H1 (cell line): ENCODE results near the gene BHLHE23. TPM values are rescaled to one million over a fixed set of nuclear protein-coding genes. Genes with fewer than 3 reads are reported as not detected.

Source experiments
- GABPA ChIP-seq: IDR thresholded peaks from 2 replicates; pipeline ENCODE4 v1.6.1; 2011; ENCODE audit warnings: mild to moderate bottlenecking, low read length, moderate library complexity, borderline replicate concordance; ENCODE audit not compliant: insufficient read depth
- JUN ChIP-seq: IDR thresholded peaks from 2 replicates; pipeline ENCODE4 v1.6.1; 2011; ENCODE audit warnings: low read depth, mild to moderate bottlenecking, improper control_type of control experiment, low read length
- JUND ChIP-seq: IDR thresholded peaks from 2 replicates; pipeline ENCODE4 v1.6.1; 2011; ENCODE audit warnings: mild to moderate bottlenecking, improper control_type of control experiment, low read length
- RAD21 ChIP-seq, 2 experiments: IDR thresholded peaks in 1 of 2; conservative IDR thresholded peaks in 1 of 2; 2 replicates each; pipeline ENCODE4 v1.6.1; 2011; ENCODE audit warnings: low read depth in 2 of 2, low read length in 2 of 2, improper control_type of control experiment in 1 of 2, inconsistent platforms in 1 of 2, mild to moderate bottlenecking in 1 of 2, moderate library complexity in 1 of 2
- SIN3A ChIP-seq, 2 experiments: IDR thresholded peaks in 1 of 2; conservative IDR thresholded peaks in 1 of 2; 2 replicates each; pipeline ENCODE4 v1.6.1; 2011 to 2012; ENCODE audit warnings: low read length in 2 of 2, improper control_type of control experiment in 1 of 2, low read depth in 1 of 2, mild to moderate bottlenecking in 1 of 2
- SP2 ChIP-seq: IDR thresholded peaks from 2 replicates; pipeline ENCODE4 v1.6.1; 2012; ENCODE audit warnings: mild to moderate bottlenecking, low read length, inconsistent platforms
- polyA plus RNA-seq, 7 experiments: library from polyadenylated mRNA; depleted of rRNA in 3 of 7; stranded (reverse) in 5 of 7; unstranded in 2 of 7; fragments of >200 nt in 5 of 7; fragments of 200-250 nt in 2 of 7; gene quantifications; 1 replicate in 5 of 7; 2 replicates in 1 of 7; 4 replicates in 1 of 7; pipeline versions ENCODE4 v1.2.1 to v1.2.3, GENCODE V29; 2011 to 2013; ENCODE audit warnings: missing spikeins in 2 of 7, mixed read lengths in 2 of 7
- total RNA-seq: library from RNA; stranded (reverse); fragmentation: NEBNext Ultra II Directional; extraction: Animal tissue kit (Norgen Biotek cat#: 25700); gene quantifications from 2 replicates; pipeline ENCODE4 v1.2.1, GENCODE V29; 2021
- TF ChIP-seq, protein P1 (sequence below): fragments of 300-600 bp; sonication (generic); IDR thresholded peaks from 2 replicates; pipeline ENCODE4 v1.7.1; 2012; ENCODE audit warnings: low read length, moderate library complexity, mild to moderate bottlenecking, inconsistent platforms; ENCODE audit not compliant: insufficient replicate concordance
- TF ChIP-seq, protein P2 (sequence below): IDR thresholded peaks from 2 replicates; pipeline ENCODE4 v1.6.1; 2011; ENCODE audit warnings: low read depth, mild to moderate bottlenecking, low read length; ENCODE audit not compliant: insufficient read depth

The BHLHE23 gene
- total and polyA plus RNA-seq, 2 of the 8 experiments (the other 6 are each of a cell fraction or from before 2014, with no cell fraction given) = 0.47 TPM; not detected in 1

DNA sequence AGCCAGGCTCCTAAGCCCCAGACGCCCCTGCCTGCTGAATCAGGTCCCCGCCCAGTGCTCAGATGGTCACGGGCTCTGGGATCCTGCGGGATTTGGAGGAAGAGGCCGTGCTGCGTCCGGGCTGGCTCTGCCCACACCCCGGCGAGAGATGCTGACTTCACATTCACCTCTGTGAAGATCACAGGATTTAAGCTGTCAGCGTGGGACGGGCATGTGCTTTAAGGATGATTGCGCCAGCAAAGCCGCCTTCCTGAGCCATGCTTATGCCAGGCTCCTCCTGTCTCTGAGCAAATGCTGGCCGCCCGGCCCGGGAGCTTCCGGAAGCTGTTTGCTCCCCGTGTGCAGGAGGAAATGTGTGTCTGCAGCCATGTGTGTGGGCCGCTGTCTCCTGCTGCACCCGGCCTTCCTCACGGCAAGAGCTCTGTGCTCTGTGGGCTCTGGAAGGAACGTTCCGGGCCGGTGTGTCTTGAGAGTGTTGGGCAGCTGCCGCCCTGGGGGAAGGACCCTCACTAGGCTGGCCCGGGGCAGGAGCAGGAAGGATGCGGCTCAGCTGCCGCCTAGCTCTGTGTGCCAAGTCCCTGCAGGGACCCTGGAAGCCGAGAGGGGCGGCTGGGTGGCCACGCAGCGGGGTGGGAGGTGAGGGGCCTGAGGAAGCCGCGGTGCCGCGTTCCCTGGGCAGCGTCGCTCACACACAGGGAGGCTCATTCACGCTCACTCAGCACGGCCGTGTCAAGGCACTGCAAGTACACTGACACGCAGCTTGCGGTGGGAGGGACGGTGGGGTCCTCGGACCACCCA, 19.0 kb upstream of the BHLHE23 start (continued):
- TF ChIP-seq, protein P1, sequence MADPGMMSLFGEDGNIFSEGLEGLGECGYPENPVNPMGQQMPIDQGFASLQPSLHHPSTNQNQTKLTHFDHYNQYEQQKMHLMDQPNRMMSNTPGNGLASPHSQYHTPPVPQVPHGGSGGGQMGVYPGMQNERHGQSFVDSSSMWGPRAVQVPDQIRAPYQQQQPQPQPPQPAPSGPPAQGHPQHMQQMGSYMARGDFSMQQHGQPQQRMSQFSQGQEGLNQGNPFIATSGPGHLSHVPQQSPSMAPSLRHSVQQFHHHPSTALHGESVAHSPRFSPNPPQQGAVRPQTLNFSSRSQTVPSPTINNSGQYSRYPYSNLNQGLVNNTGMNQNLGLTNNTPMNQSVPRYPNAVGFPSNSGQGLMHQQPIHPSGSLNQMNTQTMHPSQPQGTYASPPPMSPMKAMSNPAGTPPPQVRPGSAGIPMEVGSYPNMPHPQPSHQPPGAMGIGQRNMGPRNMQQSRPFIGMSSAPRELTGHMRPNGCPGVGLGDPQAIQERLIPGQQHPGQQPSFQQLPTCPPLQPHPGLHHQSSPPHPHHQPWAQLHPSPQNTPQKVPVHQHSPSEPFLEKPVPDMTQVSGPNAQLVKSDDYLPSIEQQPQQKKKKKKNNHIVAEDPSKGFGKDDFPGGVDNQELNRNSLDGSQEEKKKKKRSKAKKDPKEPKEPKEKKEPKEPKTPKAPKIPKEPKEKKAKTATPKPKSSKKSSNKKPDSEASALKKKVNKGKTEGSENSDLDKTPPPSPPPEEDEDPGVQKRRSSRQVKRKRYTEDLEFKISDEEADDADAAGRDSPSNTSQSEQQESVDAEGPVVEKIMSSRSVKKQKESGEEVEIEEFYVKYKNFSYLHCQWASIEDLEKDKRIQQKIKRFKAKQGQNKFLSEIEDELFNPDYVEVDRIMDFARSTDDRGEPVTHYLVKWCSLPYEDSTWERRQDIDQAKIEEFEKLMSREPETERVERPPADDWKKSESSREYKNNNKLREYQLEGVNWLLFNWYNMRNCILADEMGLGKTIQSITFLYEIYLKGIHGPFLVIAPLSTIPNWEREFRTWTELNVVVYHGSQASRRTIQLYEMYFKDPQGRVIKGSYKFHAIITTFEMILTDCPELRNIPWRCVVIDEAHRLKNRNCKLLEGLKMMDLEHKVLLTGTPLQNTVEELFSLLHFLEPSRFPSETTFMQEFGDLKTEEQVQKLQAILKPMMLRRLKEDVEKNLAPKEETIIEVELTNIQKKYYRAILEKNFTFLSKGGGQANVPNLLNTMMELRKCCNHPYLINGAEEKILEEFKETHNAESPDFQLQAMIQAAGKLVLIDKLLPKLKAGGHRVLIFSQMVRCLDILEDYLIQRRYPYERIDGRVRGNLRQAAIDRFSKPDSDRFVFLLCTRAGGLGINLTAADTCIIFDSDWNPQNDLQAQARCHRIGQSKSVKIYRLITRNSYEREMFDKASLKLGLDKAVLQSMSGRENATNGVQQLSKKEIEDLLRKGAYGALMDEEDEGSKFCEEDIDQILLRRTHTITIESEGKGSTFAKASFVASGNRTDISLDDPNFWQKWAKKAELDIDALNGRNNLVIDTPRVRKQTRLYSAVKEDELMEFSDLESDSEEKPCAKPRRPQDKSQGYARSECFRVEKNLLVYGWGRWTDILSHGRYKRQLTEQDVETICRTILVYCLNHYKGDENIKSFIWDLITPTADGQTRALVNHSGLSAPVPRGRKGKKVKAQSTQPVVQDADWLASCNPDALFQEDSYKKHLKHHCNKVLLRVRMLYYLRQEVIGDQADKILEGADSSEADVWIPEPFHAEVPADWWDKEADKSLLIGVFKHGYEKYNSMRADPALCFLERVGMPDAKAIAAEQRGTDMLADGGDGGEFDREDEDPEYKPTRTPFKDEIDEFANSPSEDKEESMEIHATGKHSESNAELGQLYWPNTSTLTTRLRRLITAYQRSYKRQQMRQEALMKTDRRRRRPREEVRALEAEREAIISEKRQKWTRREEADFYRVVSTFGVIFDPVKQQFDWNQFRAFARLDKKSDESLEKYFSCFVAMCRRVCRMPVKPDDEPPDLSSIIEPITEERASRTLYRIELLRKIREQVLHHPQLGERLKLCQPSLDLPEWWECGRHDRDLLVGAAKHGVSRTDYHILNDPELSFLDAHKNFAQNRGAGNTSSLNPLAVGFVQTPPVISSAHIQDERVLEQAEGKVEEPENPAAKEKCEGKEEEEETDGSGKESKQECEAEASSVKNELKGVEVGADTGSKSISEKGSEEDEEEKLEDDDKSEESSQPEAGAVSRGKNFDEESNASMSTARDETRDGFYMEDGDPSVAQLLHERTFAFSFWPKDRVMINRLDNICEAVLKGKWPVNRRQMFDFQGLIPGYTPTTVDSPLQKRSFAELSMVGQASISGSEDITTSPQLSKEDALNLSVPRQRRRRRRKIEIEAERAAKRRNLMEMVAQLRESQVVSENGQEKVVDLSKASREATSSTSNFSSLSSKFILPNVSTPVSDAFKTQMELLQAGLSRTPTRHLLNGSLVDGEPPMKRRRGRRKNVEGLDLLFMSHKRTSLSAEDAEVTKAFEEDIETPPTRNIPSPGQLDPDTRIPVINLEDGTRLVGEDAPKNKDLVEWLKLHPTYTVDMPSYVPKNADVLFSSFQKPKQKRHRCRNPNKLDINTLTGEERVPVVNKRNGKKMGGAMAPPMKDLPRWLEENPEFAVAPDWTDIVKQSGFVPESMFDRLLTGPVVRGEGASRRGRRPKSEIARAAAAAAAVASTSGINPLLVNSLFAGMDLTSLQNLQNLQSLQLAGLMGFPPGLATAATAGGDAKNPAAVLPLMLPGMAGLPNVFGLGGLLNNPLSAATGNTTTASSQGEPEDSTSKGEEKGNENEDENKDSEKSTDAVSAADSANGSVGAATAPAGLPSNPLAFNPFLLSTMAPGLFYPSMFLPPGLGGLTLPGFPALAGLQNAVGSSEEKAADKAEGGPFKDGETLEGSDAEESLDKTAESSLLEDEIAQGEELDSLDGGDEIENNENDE = no peak
- TF ChIP-seq, protein P2, sequence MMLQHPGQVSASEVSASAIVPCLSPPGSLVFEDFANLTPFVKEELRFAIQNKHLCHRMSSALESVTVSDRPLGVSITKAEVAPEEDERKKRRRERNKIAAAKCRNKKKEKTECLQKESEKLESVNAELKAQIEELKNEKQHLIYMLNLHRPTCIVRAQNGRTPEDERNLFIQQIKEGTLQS = no peak
- TF ChIP-seq SIN3A (conservative IDR thresholded peaks at IDR 0.05 in 1 of 2, IDR thresholded peaks at IDR 0.05 in 1 of 2; ENCODE audit: low read depth in 1 of 2, low read length in 2 of 2) = no peak
- no peak for TF ChIP-seq RAD21 (IDR thresholded peaks at IDR 0.05 in 1 of 2, conservative IDR thresholded peaks at IDR 0.05 in 1 of 2; ENCODE audit: low read depth in 2 of 2, low read length in 2 of 2)
- no peak for TF ChIP-seq JUND
- TF ChIP-seq JUN = no peak
- TF ChIP-seq GABPA = no peak
- TF ChIP-seq SP2 = no peak
